NCI-H187 (cell line): ENCODE results near the gene EIF1AX.
"Not testable (repeated sequence)": the region's sequence is repeated elsewhere in the genome, so short reads cannot be mapped to it uniquely, and the experiment has no call there.

Experiments used
- DNase-seq, 2 experiments: peaks; one replicate each; lab custom pipeline; 2025; lab: John Stamatoyannopoulos, UW

EIF1AX gene

DNA sequence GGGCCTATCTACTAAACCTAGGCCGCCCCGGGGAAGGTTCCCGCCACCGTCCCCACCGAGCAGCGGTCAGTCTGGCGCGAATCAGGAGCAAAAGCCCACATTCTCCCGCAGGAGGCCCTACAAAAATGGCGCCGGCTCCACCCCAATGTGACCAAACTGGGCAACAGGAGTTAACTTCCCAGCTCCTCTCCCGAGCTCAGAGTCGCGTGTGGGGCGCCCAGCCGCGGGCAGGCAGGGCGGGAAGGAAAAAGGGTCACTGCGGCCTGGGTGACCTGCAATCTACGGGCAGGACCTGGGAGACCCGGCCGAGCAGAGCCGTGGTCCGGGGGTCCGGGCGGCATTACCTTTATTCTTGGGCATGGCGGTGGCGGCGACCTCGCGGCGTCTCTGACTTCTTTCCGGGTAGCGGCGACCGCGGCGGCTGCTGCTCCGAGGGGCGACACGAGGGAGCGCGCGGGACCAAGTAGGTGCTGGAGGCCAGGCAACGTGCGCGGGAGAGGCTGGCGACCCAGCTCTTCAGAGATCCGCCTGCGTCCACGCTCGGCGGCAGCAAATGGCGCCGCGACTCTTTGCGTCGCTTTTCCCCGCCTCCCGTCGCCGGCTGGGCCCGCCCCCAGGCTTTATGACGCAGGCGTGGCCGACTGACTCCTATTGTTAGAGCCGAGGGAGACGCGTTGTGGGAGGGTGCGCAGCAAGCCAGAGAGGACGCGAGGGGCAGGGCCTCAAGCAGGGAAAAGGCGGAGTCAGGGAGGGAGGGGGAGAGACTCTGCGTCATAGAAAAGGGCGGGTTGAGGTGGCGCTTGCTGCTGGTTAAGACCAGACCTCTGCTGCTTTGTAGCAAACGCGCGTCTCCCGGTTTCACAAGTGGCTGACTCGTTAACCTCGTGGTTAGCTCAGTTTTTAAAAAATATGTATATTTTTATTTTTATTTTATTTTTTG, at the start of gene EIF1AX:
TSS of gene EIF1AX (minus strand) at position 558 of the 940 bp plus-strand sequence. CDS start at position 360, 198 bp downstream.
- DNase-seq, result peak; percentile 91 to 96

DNA sequence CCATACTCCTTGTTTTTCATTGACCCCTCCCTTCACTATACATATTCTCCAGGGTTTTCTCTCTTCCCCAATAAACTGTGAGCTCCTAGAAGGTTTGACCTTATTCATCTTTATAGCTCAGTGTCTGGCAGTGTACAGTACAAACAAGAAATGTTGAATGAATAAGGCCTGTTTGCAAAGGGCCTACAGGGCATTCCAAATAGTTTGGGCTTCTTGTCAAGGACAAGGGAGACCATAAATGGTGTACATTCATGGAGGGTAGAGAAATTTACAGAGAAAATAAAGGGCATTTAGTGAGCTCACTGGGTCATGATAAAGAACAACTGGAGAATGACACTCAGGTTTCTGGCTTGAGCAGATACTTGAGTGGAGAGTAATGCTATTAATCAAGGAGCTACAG, 47.5 kb upstream of the EIF1AX start:
- DNase-seq, result no peak

DNA sequence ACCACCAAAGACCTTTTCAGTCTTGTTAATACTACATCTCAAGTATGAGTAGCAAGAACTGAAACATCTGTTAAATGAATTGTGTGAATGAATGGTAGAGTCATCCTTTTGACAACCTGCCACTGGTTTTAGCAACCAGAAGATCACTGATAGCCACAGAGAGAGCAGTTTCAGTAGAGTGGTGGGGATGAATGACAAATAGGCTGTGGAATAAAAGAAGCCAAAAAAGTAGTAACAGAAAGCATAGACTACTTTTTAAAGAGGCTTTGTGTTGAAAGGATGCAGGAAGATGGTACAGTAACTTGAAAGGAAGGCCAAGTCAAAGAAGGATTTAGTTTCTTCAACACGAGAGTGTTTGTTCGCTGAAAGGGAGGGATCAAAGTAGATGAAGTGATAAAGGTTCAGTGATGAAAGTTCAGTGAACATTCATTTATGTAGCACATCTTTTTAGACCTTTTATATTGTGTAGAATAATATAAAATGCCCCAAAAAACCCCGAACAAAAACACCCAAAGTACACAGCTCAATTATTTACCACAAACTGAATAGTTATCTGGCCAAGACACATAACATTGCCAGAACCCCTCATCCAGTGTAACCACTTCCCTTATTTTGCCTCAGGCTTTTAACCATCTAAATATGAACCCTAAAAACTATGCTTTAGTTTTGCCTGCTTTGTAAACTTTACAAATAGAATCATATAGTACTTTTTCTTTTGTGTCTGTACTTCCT, 40.1 kb upstream of the EIF1AX start:
- no peak for DNase-seq

GRCh38 chrX:20177093-20177492, 35.5 kb upstream of the EIF1AX start:
- DNase-seq, result no peak

DNA sequence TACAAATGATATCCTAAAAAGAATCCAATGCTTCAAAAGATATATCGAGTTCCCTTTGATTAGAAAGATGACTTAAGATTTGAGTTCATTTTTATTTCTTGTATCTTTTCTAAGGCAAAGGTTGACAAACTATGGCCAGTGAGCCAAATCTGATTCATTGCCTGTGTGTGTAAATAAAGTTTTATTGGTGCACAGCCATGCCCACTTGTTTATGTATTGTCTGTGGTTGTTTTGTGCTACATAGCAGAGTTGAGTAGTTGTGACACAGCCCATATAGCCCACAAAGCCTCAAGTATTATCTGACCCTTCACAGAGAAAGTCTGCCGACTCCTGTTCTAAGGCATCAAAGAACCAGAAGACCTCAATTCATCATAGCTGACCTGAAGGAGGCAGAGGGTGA, 32.2 kb upstream of the EIF1AX start:
- DNase-seq, result no peak

DNA sequence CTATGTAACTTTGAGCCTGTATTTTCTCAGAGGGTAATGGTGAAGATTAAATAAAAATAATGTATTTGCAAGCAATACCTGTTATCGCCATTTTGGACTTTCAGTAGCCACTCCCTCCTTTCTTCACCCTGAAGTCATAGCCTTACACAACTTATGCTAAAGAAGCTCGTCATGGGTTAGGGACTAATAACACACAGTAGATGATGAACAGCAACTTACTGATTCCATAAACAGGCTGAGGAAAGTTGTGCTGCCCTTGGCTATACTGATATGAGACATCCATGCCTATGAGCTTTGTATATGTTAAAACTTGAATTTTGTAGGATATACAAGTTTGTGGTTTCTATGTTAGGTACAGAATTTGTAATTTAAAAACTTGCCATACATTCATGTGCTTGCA, 31.7 kb upstream of the EIF1AX start:
- DNase-seq, result no peak

DNA sequence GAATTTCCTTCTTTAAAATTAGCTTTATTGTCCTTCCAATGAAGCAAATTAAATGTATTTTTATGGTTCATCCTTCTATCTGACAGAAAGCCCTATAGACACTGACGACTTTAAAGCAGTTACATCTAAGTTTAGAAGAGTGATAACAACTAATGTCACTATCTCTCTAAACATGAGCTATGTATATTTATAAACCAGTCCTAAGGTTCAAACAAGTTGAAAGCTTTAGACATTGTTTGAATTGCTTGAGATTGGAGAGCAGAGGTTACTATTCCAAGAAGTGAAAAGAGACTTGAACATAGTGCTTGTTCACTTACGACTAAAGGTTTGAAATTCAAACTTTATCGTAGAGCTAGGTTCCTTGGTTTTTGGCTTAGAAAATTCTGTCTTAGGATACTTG, 30.2 kb upstream of the EIF1AX start:
- no peak for DNase-seq

DNA sequence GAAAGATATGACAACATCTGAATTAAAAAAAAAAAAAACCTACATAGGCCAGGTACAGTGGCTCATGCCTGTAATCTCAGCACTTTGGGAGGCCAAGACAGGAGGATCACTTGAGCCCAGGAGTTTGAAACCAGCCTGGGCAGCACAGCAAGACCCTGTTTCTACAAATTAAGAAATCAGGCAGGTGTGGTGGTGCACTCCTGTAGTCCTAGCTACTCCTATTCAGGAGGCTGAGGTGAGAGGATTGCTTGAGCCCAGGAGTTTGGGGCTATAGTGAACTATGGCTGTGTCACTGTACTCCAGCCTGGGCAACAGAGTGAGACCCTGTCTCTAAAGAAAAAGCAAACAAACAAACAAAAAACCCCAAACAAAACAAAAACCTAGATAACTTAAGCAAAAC, 20.9 kb upstream of the EIF1AX start:
- DNase-seq, result not testable (repeated sequence)

DNA sequence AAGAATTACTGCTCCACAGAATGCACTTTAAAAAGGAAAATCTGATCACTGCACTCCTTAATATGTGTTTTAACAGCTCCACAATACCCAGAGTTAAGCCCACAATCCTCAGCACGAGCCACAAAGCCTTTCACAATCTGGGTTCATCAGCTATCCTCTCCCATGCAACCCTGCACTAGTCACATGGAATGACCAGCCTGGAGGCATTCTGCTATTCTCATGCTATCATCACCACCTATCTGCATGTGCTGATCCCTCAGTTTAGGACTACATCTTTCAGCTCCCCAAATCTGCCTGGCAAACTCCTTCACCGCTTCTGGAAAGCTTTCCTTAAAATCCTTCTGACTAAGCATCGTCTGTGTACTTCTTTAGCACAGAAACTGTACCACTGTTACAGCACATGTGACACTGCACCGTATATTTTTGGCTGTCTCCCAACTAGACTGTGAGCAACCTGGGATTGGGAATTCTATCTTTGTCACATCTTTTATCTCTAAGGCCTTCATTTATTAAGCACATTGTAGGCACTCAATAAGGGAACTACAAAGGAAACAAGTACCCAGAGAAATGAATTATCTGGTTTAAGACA, 18.3 kb upstream of the EIF1AX start:
- no peak for DNase-seq

- no peak for DNase-seq
These were observed 10.1 kb upstream of the EIF1AX start for GRCh38 chrX:20151689-20152088.

- DNase-seq, result no peak
These were observed 7.7 kb upstream of the EIF1AX start for GRCh38 chrX:20149326-20149725.

- DNase-seq, result no peak
These were observed 5.9 kb upstream of the EIF1AX start for GRCh38 chrX:20147561-20147960.

- no peak for DNase-seq
These were observed 2.9 kb upstream of the EIF1AX start for GRCh38 chrX:20144491-20144890.

- no peak for DNase-seq
These were observed 1.9 kb upstream of the EIF1AX start for GRCh38 chrX:20143561-20143960.

- no peak for DNase-seq
These were observed 1.5 kb upstream of the EIF1AX start for GRCh38 chrX:20143111-20143510.

DNA sequence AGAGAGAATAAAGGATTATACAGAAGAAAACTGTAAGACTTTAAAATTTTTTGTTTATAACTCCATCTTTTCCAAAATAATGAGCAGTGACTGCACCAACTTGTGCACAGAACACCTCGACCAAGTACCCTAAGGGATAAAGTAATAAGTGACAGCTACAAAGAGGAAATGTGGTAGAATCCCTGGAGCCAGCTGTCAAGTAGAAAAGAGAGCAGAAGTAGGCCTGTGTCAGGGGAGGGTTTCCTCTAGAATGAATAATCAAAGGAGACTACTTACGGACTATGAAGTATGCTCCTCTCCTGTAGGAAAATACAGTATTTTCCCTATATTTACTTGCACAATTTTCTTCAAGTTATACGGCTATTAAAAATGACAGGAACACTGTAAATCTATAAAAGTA, 1.2 kb downstream of the EIF1AX start:
- no peak for DNase-seq

DNA sequence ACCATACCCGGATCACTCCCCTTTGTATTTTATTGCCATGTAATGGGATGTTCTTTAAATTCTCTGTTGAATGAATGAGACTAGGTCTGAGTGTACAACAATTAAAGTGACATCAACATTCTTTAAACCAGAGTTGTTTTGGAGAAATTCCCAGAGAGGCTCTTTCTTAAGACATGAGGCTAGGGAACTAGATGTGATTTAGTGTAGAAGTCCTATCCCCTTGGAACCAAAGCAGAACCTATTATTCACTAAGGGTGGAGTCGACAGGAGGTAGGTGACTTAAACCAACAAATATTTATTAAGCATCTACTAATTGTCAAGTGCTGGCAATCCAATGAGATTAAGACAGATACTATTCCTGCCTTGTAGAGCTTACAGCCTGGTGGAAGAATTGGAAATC, 1.7 kb downstream of the EIF1AX start:
- DNase-seq, result no peak

DNA sequence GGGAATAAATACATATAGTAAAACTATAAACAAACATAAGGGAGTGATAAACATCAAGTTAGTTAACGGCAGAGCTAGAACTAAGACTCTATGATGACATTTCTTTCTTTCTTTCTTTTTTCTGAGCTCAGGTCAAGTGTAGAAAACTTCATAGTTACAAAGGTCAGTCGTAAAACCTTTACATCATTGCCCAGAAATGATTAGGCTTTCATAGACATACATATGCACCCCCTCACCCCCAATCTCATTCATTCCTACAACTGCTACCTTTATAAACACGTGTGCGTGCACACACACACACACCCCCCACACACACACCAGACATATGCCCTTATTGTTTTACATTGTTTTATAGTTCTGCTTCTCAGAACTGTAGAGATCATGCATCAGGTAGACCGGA, 5.7 kb downstream of the EIF1AX start:
- DNase-seq, result no peak

- DNase-seq, result no peak
These were observed 9.0 kb downstream of the EIF1AX start for GRCh38 chrX:20132666-20133065.

GRCh38 chrX:20130357-20130756, 11.3 kb downstream of the EIF1AX start:
- DNase-seq, result no peak

DNA sequence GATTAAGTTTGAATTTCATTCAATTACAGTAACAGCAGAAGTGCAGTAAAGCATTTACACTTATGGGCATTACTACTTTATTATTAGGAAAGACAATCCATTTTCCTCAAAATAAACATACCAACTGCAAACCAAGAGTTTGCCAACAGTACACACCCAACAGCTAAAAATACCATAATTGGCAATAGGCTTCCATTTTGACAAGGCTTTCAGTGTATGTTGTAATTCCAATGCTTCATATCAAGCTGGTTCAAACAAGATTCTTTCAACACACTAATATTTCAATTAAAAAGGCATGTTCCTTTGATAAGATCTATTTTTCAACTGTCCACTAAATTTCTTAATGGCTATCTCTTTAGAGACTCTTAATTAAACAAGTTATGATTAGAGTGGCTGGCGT, 12.1 kb downstream of the EIF1AX start:
- DNase-seq, result no peak

DNA sequence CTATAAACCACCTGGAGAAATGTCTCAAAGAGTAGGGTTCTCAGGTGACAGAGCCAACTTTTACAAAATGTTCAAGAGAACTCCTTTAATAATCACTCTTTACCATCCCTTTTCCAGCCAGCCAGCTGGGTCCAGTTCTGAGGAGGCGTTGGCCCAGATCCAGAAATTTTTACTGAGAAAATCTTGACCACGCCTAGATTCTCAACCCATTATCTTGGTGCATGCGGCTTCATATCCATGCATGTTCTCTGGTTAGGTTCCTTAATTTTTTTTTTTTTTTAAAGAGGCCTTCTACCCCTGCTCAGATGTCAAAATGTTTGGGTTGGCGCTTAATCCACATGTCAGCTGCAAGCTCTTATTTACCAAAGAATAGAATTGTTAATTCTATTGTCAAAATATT, 13.0 kb downstream of the EIF1AX start:
- DNase-seq, result no peak

GRCh38 chrX:20127440-20127839, 14.2 kb downstream of the EIF1AX start:
- DNase-seq, result not testable (repeated sequence)
